Measurements from ENCODE around the gene MBTPS1.

- TF ChIP-seq CTCF (IDR thresholded peaks at IDR 0.05) (no peak), EP300 (IDR thresholded peaks at IDR 0.05) (no peak)
Measured at GRCh38 chr16:84074721-84075120, 42.0 kb downstream of the MBTPS1 start.

Data from ovary (tissue), 3 donors.